Measurements from ENCODE around the gene GPC3. TPM values are rescaled to one million over a fixed set of nuclear protein-coding genes. Genes with fewer than 3 reads are reported as not detected.

Gene GPC3
- total RNA-seq, 6 experiments from 2014 or later = 0.31 to 6.8 (median 1.8) TPM

GRCh38 chrX:133968109-133968508 lies 17.3 kb downstream of the GPC3 start:
- H3K4me3 ChIP-seq = no peak overlapping the region
- no peaks in the 10 kb centered on the region for H3K9me3 ChIP-seq
- no peak overlapping the region for H3K27ac ChIP-seq
- peaks cover 0 to 3% of the 10 kb centered on the region in 2 donors for H3K27me3 ChIP-seq
- ATAC-seq (no peak), DNase-seq (no peak)
- H3K4me1 ChIP-seq = no peaks in the 10 kb centered on the region
- WGBS (ENCODE audit: insufficient coverage, low coverage, low lambda C conversion rate, missing lambda C conversion rate) = 51% methylated on average over 5 of the region's 5 CpGs
- TF ChIP-seq POLR2A (IDR thresholded peaks at IDR 0.05) = no peak
- no peaks in the 10 kb centered on the region for H3K36me3 ChIP-seq
- intact Hi-C loops (cut with DNase I) = no loop called here

DNA sequence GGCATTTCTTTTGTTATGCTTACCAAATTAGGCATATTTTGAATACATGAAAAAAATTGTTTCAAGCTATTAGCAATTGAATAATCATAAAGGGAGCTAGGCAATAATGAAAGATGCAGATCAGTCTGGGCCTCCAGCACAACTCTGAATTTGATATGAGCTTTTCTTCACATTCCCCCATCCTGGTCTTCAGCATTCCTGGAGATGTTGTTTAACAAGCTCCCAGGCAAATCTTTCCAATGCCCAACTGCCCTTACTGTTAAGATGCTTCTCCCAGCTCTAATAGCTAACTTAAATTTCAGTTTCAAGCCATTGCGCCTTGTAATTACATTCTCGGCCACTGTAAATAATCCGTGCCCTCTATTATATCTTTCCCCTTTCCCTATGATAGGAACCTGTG lies 19.2 kb downstream of the GPC3 start:
- Histone ChIP-seq H3K36me3 (no peaks in the 10 kb centered on the region), H3K27ac (no peak overlapping the region), H3K27me3 (peaks cover 0 to 3% of the 10 kb centered on the region in 2 donors), H3K9me3 (no peaks in the 10 kb centered on the region), H3K4me1 (no peaks in the 10 kb centered on the region), H3K4me3 (no peak overlapping the region)
- DNase-seq (no peak), ATAC-seq (no peak)
- TF ChIP-seq POLR2A (IDR thresholded peaks at IDR 0.05) = no peak
- TF ChIP-seq, protein P1, sequence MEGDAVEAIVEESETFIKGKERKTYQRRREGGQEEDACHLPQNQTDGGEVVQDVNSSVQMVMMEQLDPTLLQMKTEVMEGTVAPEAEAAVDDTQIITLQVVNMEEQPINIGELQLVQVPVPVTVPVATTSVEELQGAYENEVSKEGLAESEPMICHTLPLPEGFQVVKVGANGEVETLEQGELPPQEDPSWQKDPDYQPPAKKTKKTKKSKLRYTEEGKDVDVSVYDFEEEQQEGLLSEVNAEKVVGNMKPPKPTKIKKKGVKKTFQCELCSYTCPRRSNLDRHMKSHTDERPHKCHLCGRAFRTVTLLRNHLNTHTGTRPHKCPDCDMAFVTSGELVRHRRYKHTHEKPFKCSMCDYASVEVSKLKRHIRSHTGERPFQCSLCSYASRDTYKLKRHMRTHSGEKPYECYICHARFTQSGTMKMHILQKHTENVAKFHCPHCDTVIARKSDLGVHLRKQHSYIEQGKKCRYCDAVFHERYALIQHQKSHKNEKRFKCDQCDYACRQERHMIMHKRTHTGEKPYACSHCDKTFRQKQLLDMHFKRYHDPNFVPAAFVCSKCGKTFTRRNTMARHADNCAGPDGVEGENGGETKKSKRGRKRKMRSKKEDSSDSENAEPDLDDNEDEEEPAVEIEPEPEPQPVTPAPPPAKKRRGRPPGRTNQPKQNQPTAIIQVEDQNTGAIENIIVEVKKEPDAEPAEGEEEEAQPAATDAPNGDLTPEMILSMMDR (IDR thresholded peaks at IDR 0.05) = no peak
- 84% methylated on average over 3 of the region's 3 CpGs for WGBS (ENCODE audit: insufficient coverage, low coverage, low lambda C conversion rate, missing lambda C conversion rate)
- intact Hi-C loops (cut with DNase I) = no loop called here

DNA sequence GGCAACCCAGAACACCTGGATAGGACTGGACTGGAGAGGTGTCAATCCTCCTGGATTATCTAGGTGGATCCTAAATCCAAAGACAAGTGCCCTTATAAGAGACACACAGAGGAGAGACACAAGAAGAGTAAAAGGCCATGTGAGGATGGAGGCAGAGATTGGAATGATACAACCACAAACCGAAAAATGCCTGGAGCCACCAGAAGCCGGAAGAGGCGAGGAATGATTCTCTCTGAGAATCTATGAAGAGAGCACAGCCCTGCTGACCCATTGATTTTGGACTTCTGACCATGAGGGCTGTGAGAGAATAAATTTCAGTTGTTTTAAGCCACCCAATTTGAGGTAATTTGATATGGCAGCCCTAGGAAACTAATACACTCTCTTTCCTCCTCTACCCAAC lies 20.1 kb downstream of the GPC3 start:
- DNase-seq (no peak), ATAC-seq (no peak)
- H3K36me3 ChIP-seq = no peaks in the 10 kb centered on the region
- H3K9me3 ChIP-seq = no peaks in the 10 kb centered on the region
- H3K27ac ChIP-seq = no peak overlapping the region
- intact Hi-C loops (cut with DNase I) = no loop called here
- no peak overlapping the region for H3K4me3 ChIP-seq
- WGBS (ENCODE audit: insufficient coverage, low coverage, low lambda C conversion rate, missing lambda C conversion rate) = 50% methylated on average over 2 of the region's 3 CpGs
- no peaks in the 10 kb centered on the region for H3K4me1 ChIP-seq
- TF ChIP-seq, protein P1 (IDR thresholded peaks at IDR 0.05) = no peak
- TF ChIP-seq POLR2A (IDR thresholded peaks at IDR 0.05) = no peak
- H3K27me3 ChIP-seq = peaks cover 0 to 3% of the 10 kb centered on the region in 2 donors

DNA sequence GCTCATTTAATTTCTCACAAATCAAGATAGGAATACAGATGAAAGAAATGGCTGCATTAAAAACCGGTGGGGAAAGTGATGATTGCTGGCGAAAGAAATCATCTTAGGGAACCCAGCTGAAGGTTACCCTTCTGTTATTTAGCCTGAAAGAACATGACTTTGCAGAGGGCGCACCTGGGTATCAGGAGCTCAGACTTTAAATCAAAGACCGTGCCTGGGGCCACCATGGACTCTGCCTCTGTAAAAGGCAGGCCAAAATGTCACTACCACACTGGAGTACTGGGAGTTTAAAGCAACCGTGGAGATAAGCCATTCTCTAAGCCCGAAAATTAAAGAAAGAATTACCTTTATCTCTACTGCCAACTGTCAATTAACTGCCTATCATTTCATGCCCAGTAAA lies 24.3 kb downstream of the GPC3 start:
- H3K36me3 ChIP-seq = no peaks in the 10 kb centered on the region
- no peaks in the 10 kb centered on the region for H3K4me1 ChIP-seq
- DNase-seq (no peak), ATAC-seq (no peak)
- no peak for TF ChIP-seq POLR2A (IDR thresholded peaks at IDR 0.05)
- TF ChIP-seq, protein P1 (IDR thresholded peaks at IDR 0.05) = no peak
- no peaks in the 10 kb centered on the region for H3K27me3 ChIP-seq
- intact Hi-C loops (cut with DNase I) = no loop called here
- H3K9me3 ChIP-seq = no peaks in the 10 kb centered on the region
- WGBS (ENCODE audit: insufficient coverage, low coverage, low lambda C conversion rate, missing lambda C conversion rate) = 66% methylated on average over 4 of the region's 6 CpGs
- H3K27ac ChIP-seq = no peak overlapping the region
- no peak overlapping the region for H3K4me3 ChIP-seq

DNA sequence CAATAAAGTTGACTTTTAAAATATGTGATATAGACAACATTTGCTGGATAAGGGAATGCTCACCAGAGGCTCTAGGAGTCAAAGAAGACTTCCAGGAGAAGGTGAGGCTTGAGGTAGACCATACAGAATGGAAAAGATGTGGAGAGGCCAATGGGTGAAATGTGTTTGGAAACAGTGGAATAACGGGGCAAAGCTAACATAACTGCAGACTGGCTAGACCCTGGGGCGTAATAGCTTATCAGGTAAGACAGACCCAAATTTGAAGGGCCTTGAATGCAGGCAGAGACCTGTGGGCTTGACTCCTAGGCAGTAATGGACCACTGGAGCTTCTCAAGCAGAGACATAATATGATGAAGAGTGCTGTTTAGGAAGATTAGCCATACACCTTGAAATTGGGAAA lies 25.4 kb downstream of the GPC3 start:
- H3K27me3 ChIP-seq = no peaks in the 10 kb centered on the region
- no peak overlapping the region for H3K27ac ChIP-seq
- 58% methylated on average over 2 of the region's 2 CpGs for WGBS (ENCODE audit: insufficient coverage, low coverage, low lambda C conversion rate, missing lambda C conversion rate)
- no peak for DNase-seq
- H3K9me3 ChIP-seq = no peaks in the 10 kb centered on the region
- no peak overlapping the region for H3K4me3 ChIP-seq
- H3K36me3 ChIP-seq = no peaks in the 10 kb centered on the region
- no peaks in the 10 kb centered on the region for H3K4me1 ChIP-seq
- TF ChIP-seq, protein P1 (IDR thresholded peaks at IDR 0.05) = no peak
- no peak for TF ChIP-seq POLR2A (IDR thresholded peaks at IDR 0.05)
- intact Hi-C loops (cut with DNase I) = no loop called here
- ATAC-seq = no peak

All from right lobe of liver (tissue), 6 donors.